ENCODE results near the gene GGNBP2. TPM values are rescaled to one million over a fixed set of nuclear protein-coding genes. Genes with fewer than 3 reads are reported as not detected.

The GGNBP2 gene
- total and polyA plus RNA-seq, 2 donors (not counting 1 experiment from before 2014, with no cell fraction given) = 77.0 to 81.9 TPM

DNA sequence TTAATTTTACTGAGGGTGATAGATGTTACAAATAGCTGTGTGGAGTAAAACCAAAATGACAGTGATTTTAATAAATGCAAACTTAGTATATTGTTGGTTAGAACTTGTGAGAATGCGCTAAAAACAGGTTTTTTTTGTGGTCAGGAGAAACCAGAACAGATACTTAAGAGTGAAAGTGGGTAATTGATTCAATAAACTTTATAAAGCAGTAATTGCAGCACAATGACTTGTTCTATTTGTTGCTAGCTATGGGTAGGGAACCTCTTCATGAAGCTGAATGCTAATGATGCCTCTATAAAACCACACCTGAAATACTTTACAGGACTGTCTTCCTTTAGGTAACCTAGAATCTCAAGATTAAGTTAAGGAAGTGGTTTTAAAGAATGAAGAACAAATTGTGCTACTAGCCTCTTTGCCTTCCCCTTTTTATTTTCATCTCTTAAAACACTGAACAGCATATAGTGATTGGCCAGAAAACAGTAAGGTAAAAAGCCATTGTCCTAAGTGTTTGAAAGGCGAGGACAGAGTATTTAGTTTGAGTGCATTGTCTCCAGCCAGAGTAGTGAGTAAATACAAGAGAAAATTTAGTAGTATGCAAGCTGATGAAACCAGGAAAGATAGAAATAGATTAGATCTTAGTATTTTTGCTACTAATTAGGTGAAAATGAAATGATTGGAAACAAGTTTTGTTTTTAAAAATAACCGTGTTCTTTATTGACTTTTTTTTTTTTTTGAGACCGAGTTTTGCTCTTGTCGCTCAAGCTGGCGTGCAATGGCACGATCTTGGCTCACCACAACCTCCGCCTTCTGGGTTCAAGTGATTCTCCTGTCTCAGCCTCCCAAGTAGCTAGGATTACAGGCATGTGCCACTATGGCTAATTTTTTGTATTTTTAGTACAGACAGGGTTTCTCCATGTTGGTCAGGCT, 6.0 kb downstream of the GGNBP2 start:
- TF ChIP-seq CTCF (conservative IDR thresholded peaks at IDR 0.05 in 1 of 2, IDR thresholded peaks at IDR 0.05 in 1 of 2; ENCODE audit: low read depth in 1 of 2, low read length in 2 of 2) (no peak), EZH2 (IDR thresholded peaks at IDR 0.05; ENCODE audit: low read length, missing control alignments) (no peak)
- H3K9ac ChIP-seq (ENCODE audit: insufficient read depth, low read length) = no peak overlapping the region
- no peak overlapping the region for H2AFZ ChIP-seq (ENCODE audit: low read length)
- H3K4me3 ChIP-seq (replicated peaks in 1 of 4; ENCODE audit: control extremely low read depth in 1 of 4, insufficient read depth in 1 of 4, low read depth in 3 of 4, low read length in 4 of 4) = no peak overlapping the region
- H3K4me1 ChIP-seq (ENCODE audit: control insufficient read depth, extremely low read depth, insufficient read depth, low read length) = no peaks in the 10 kb centered on the region
- H3K9me3 ChIP-seq (ENCODE audit: control insufficient read depth, insufficient read depth, low read depth, low read length) = no peaks in the 10 kb centered on the region
- no peak for DNase-seq (ENCODE audit: low read depth in 2 of 2)
- H3K36me3 ChIP-seq (ENCODE audit: control insufficient read depth, insufficient read depth, low read length) = peaks cover 5% of the 10 kb centered on the region
- H4K20me1 ChIP-seq (ENCODE audit: control insufficient read depth, extremely low read depth, insufficient read depth, low read length) = peaks cover 5% of the 10 kb centered on the region
- H3K79me2 ChIP-seq (ENCODE audit: control insufficient read depth, insufficient read depth, low read length) = peaks cover 98% of the 10 kb centered on the region
- H3K27me3 ChIP-seq (ENCODE audit: control insufficient read depth, insufficient read depth, low read length) = no peaks in the 10 kb centered on the region
- no peak overlapping the region for H3K4me2 ChIP-seq (ENCODE audit: extremely low read depth, insufficient read depth, low read length)
- H3K27ac ChIP-seq (ENCODE audit: insufficient read depth, low read length) = no peak overlapping the region

DNA sequence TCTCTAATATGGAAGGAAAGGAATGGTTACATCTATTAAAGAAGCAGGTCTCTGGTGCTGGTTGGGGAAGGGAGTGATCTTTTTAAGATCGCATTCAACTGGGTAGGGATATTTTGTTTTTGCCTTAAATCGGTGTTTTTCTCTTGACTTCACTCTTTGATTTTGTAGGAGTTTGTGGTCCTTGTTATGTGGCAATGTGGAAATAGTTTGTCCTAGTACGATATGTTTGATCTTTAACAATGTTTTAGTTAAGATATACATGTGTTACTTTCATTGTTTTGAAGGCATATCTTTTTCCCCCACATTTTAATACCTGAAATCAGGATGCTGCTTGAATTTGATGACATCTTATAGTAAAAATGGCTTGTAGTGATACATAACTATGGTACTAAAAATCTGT, 8.7 kb downstream of the GGNBP2 start:
- H3K9ac ChIP-seq (ENCODE audit: insufficient read depth, low read length) = no peak overlapping the region
- no peak overlapping the region for H2AFZ ChIP-seq (ENCODE audit: low read length)
- H3K27me3 ChIP-seq (ENCODE audit: control insufficient read depth, insufficient read depth, low read length) = no peaks in the 10 kb centered on the region
- peaks cover 5% of the 10 kb centered on the region for H4K20me1 ChIP-seq (ENCODE audit: control insufficient read depth, extremely low read depth, insufficient read depth, low read length)
- H3K4me1 ChIP-seq (ENCODE audit: control insufficient read depth, extremely low read depth, insufficient read depth, low read length) = no peaks in the 10 kb centered on the region
- H3K4me2 ChIP-seq (ENCODE audit: extremely low read depth, insufficient read depth, low read length) = no peak overlapping the region
- no peak overlapping the region for H3K4me3 ChIP-seq (replicated peaks in 1 of 4; ENCODE audit: control extremely low read depth in 1 of 4, insufficient read depth in 1 of 4, low read depth in 3 of 4, low read length in 4 of 4)
- DNase-seq (ENCODE audit: low read depth in 2 of 2) = no peak
- H3K9me3 ChIP-seq (ENCODE audit: control insufficient read depth, insufficient read depth, low read depth, low read length) = no peaks in the 10 kb centered on the region
- H3K27ac ChIP-seq (ENCODE audit: insufficient read depth, low read length) = no peak overlapping the region
- peaks cover 91% of the 10 kb centered on the region for H3K79me2 ChIP-seq (ENCODE audit: control insufficient read depth, insufficient read depth, low read length)
- TF ChIP-seq CTCF (conservative IDR thresholded peaks at IDR 0.05 in 1 of 2, IDR thresholded peaks at IDR 0.05 in 1 of 2; ENCODE audit: low read depth in 1 of 2, low read length in 2 of 2) (no peak), EZH2 (IDR thresholded peaks at IDR 0.05; ENCODE audit: low read length, missing control alignments) (no peak)
- H3K36me3 ChIP-seq (ENCODE audit: control insufficient read depth, insufficient read depth, low read length) = peaks cover 11% of the 10 kb centered on the region

GRCh38 chr17:36566081-36566480, 21.4 kb downstream of the GGNBP2 start:
- Histone ChIP-seq H4K20me1 (ENCODE audit: control insufficient read depth, extremely low read depth, insufficient read depth, low read length) (no peaks in the 10 kb centered on the region), H2AFZ (ENCODE audit: low read length) (no peak overlapping the region), H3K27me3 (ENCODE audit: control insufficient read depth, insufficient read depth, low read length) (no peaks in the 10 kb centered on the region), H3K27ac (ENCODE audit: insufficient read depth, low read length) (no peak overlapping the region), H3K36me3 (ENCODE audit: control insufficient read depth, insufficient read depth, low read length) (peaks cover 3% of the 10 kb centered on the region), H3K4me1 (ENCODE audit: control insufficient read depth, extremely low read depth, insufficient read depth, low read length) (no peaks in the 10 kb centered on the region), H3K9me3 (ENCODE audit: control insufficient read depth, insufficient read depth, low read depth, low read length) (no peaks in the 10 kb centered on the region), H3K4me2 (ENCODE audit: extremely low read depth, insufficient read depth, low read length) (no peak overlapping the region), H3K79me2 (ENCODE audit: control insufficient read depth, insufficient read depth, low read length) (peaks cover 28% of the 10 kb centered on the region), H3K4me3 (replicated peaks in 1 of 4; ENCODE audit: control extremely low read depth in 1 of 4, insufficient read depth in 1 of 4, low read depth in 3 of 4, low read length in 4 of 4) (no peak overlapping the region), H3K9ac (ENCODE audit: insufficient read depth, low read length) (no peak overlapping the region)
- DNase-seq (ENCODE audit: low read depth in 2 of 2) = no peak
- TF ChIP-seq CTCF (conservative IDR thresholded peaks at IDR 0.05 in 1 of 2, IDR thresholded peaks at IDR 0.05 in 1 of 2; ENCODE audit: low read depth in 1 of 2, low read length in 2 of 2) = no peak
- no peak for TF ChIP-seq EZH2 (IDR thresholded peaks at IDR 0.05; ENCODE audit: low read length, missing control alignments)

Measured in fibroblast of lung (primary cell).